Nucleus accumbens (tissue), 56 donors: ENCODE data around the gene RASAL2.
A peak's percentile ranks its signal among the peaks of the same experiment; 100 is the strongest.
"Not testable (repeated sequence)": the region's sequence is repeated elsewhere in the genome, so short reads cannot be mapped to it uniquely, and the experiment has no call there.

Source experiments
- DNase-seq, 56 donors: peaks; one replicate each; lab custom pipeline; 2025; lab: John Stamatoyannopoulos, UW

The RASAL2 gene

DNA sequence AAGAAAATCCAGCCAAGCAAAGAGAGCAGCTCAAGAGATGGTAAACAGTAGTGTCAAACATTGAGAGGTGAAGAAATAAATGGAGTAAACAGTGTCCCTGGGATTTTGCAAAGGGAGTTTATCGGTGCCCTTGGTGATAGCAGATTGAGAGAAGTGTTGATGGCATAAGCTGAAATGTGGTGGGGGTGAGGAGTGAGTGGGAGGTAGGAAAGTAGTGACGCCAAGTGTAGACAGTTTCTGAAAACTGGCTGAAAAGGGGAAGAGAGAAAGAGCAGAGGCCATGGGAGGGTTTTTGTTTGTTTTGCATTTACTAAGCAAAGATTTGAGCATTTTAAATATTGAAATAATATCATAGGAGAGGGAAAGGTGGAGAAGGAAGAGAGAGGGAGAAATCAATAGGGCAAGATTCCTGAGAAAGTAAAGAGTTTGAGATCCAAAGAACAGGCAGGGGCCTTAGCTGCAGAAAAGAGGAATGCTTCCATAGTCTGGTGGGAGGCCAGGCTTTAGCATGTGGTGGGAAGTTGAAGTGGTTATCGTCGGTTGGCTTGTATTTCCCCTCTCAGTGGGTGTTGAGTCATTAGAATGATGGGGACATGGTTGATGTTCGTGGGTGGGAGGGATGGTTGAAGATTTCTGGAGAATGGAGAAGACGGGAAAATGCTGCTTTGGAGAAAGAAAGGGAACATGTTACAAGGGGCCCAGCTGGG lies 26.8 kb upstream of the RASAL2 start:
- DNase-seq: no peak

DNA sequence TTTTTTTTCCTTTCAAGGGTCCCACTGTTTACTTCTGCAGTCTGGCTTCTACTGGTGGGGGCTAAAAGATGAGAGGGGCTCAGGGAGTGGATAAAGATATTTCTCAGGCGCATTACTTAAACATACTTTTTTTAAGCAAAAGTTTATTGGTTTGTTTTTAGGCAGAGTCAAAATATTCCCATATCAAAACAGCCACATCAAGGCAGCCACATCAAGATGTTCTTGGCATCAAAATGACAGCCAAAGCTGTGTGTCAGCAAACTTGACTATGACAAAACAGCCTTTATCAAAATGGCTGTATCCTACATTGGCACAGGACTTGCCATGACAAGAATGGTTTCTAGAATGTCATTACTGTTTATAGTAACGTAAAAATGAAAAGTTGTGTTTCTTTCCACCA lies 22.1 kb upstream of the RASAL2 start:
- no peak for DNase-seq

DNA sequence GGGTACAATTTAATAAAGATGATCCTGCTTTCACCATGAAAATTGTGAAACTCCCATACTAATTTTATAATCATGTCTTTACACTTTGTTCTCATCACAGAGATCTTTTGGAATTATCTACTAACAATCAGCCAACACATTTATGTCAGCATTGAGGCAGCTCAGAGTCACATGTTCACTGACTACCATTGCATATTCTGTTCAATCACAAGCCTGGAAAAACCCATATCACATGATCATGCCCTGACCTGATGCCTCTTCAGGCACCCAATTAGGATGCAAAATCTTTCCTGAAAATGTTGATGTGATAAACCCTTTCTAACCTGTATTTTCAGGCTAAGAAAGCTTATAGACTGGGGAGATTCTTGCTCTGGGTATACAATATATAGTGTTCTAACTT lies 21.6 kb upstream of the RASAL2 start:
- DNase-seq: no peak

GRCh38 chr1:178075333-178075732 lies 18.6 kb upstream of the RASAL2 start:
- DNase-seq: no peak

- DNase-seq: no peak
Observed at GRCh38 chr1:178076607-178077006, 17.3 kb upstream of the RASAL2 start.

DNA sequence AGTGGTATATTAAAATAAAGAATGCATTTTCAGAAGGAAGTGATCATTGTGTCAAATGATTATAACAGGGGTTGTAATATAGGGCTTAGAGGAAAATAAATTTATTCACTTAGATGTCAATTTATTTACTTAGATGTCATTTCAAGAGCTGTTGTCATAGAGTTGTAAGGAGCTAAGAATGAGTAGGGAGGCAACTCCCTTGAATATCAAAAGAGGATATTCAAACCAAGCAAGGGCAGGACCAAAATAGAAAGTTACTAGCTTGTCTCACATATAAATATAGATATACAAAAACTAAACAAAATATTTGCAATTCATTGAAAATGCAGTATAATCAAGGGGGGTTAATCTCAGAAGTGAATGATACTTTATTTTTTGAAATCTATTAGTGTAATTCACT lies 16.0 kb upstream of the RASAL2 start:
- DNase-seq: no peak

GRCh38 chr1:178086294-178086693 lies 7.6 kb upstream of the RASAL2 start:
- DNase-seq: no peak

GRCh38 chr1:178086766-178087165 lies 7.1 kb upstream of the RASAL2 start:
- DNase-seq: no peak

GRCh38 chr1:178088651-178089050 lies 5.3 kb upstream of the RASAL2 start:
- DNase-seq: no peak

- DNase-seq: not testable (repeated sequence)
Observed at GRCh38 chr1:178091454-178091853, 2.5 kb upstream of the RASAL2 start.

GRCh38 chr1:178091986-178092745 lies 1.7 kb upstream of the RASAL2 start:
- no peak for DNase-seq

- peak in 22 of 56 donors; percentile 6 to 59 (median 42) for DNase-seq
Observed at GRCh38 chr1:178092878-178093493, 918 bp upstream of the RASAL2 start.

GRCh38 chr1:178093494-178093950 lies 382 bp upstream of the RASAL2 start:
- peak; percentile 32 to 95 (median 86) for DNase-seq

GRCh38 chr1:178094739-178095645 lies 1.1 kb downstream of the RASAL2 start:
- DNase-seq: no peak

GRCh38 chr1:178096421-178096820 lies 2.5 kb downstream of the RASAL2 start:
- no peak for DNase-seq

DNA sequence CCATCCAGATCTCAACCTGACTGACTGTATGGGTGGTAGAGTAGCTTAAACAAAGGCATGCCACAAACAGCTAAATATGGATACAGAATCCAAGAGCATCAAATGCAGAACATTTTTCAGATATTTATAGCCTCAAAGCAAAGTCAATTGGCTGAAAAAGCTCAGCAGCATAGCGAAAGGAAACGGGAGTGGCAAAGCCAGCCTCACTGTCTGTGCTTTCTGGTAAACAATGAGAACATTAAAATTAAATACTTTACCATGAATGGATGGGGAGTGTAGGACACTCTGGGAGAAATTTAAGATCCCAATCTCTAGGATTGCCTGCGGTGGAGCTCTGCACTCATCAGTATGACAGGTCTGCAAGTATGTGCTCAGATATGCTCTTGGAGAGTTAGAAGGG lies 4.4 kb downstream of the RASAL2 start:
- peak in 2 of 56 donors; percentile 5 to 19 for DNase-seq

DNA sequence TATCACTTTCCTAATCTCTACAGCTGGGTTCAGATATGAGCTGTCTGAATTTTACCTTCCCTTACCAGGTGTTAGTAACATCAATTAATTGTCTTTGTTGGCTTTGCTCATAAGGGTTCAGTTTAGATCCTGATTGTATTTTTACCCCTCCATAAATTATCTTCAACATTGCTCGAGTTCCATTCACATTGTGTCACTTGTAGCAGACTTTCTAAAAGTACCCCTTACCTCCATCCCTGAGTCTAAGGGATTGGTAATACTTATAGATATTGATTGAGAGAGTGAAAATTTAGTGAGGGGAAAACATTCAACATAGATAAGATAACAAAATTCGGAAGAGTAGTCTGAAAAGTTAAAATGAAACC lies 7.3 kb downstream of the RASAL2 start:
- no peak for DNase-seq

GRCh38 chr1:178101654-178102053 lies 7.8 kb downstream of the RASAL2 start:
- no peak for DNase-seq

GRCh38 chr1:178102218-178102617 lies 8.3 kb downstream of the RASAL2 start:
- no peak for DNase-seq

- no peak for DNase-seq
Observed at GRCh38 chr1:178107823-178108222, 13.9 kb downstream of the RASAL2 start.
